GM12891 (cell line): ENCODE results near the gene SV2C.

ENCODE experiments used
- POLR2A ChIP-seq: IDR thresholded peaks from 2 replicates; pipeline ENCODE4 v1.6.1; 2011; ENCODE audit warnings: low read depth, low read length, control low read depth
- POLR2AphosphoS5 ChIP-seq: IDR thresholded peaks from 2 replicates; pipeline ENCODE4 v1.6.1; 2011; ENCODE audit warnings: low read depth, low read length, control low read depth
- POU2F2 ChIP-seq: IDR thresholded peaks from 2 replicates; pipeline ENCODE4 v1.6.1; 2011; ENCODE audit warnings: low read depth, mild to moderate bottlenecking, control low read depth, low read length, moderate library complexity
- SPI1 ChIP-seq: IDR thresholded peaks from 2 replicates; pipeline ENCODE4 v1.6.1; 2011; ENCODE audit warnings: low read depth, low read length, control low read depth
- TAF1 ChIP-seq: IDR thresholded peaks from 2 replicates; pipeline ENCODE4 v1.6.1; 2011; ENCODE audit warnings: low read depth, low read length, control low read depth

- TF ChIP-seq POLR2AphosphoS5 = no peak
- no peak for TF ChIP-seq POLR2A
- TF ChIP-seq TAF1 = no peak
- TF ChIP-seq SPI1 = no peak
- no peak for TF ChIP-seq POU2F2
Observed at GRCh38 chr5:76273206-76273885, 190.2 kb downstream of the SV2C start.
